Endothelial cell of umbilical vein (primary cell): Measurements from ENCODE around the gene PRPS1L1. TPM values are rescaled to one million over a fixed set of nuclear protein-coding genes. Genes with fewer than 3 reads are reported as not detected.

Source experiments
- BruUV-seq: library from RNA; stranded (reverse); fragments of 400-500 nt; replicated peaks from 2 replicates; lab custom pipeline; 2021; lab: Mats Ljungman, UMichigan
- CTCF ChIA-PET: fragments of 300-600, 350-600 bp; sonication (Branson Sonifier 250); formaldehyde crosslinking; loops from one replicate; lab custom pipeline; 2021; ENCODE audit warnings: antibody characterized with exemption, inconsistent platforms; lab: Charles Lee
- POLR2A ChIA-PET: fragments of 300-600, 350-600 bp; sonication (Branson Sonifier 250); formaldehyde crosslinking; loops from one replicate; lab custom pipeline; 2021; ENCODE audit warnings: antibody characterized with exemption, inconsistent platforms; lab: Charles Lee
- DNase-seq: peaks from one replicate; pipeline ENCODE4 v3.0.0-alpha.2; 2011; ENCODE audit warnings: low read depth, low spot score
- FAIRE-seq: peaks from 2 replicates; lab custom pipeline; 2011; peaks lifted over from hg19 to GRCh38; lab: Jason Lieb, UNC
- H2AFZ ChIP-seq: 2 replicates; pipeline ENCODE4 v1.6.0; 2012; ENCODE audit warnings: low read depth, low read length, control low read depth, inconsistent platforms
- H3K27ac ChIP-seq: 2 replicates; pipeline ENCODE4 v1.5.1; 2011; ENCODE audit warnings: low read depth, mild to moderate bottlenecking, control low read depth, low read length, moderate library complexity; ENCODE audit not compliant: insufficient read depth
- H3K27me3 ChIP-seq, 2 experiments: 2 replicates each; pipeline versions ENCODE4 v1.6.0 to v1.6.1; 2011; ENCODE audit warnings: low read length in 2 of 2, mixed read lengths in 1 of 2; ENCODE audit not compliant: control insufficient read depth in 2 of 2, insufficient read depth in 2 of 2
- H3K36me3 ChIP-seq, 2 experiments: 2 replicates in 1 of 2; 3 replicates in 1 of 2; pipeline ENCODE4 v1.5.1; 2011; ENCODE audit warnings: low read length in 2 of 2, mild to moderate bottlenecking in 1 of 2, moderate library complexity in 1 of 2; ENCODE audit not compliant: control insufficient read depth in 2 of 2, insufficient read depth in 2 of 2; ENCODE audit errors: extremely low read depth in 1 of 2
- H3K4me1 ChIP-seq: 3 replicates; pipeline ENCODE4 v1.5.1; 2011; ENCODE audit warnings: mild to moderate bottlenecking, low read length; ENCODE audit not compliant: control insufficient read depth, insufficient read depth; ENCODE audit errors: extremely low read depth
- H3K4me2 ChIP-seq: 2 replicates; pipeline ENCODE4 v1.6.1; 2011; ENCODE audit warnings: low read length, control low read depth, mixed read lengths; ENCODE audit not compliant: insufficient read depth
- H3K4me3 ChIP-seq, 3 experiments: fragments of 200-600 bp in 1 of 3; sonication (generic), shearing (Covaris generic) in 1 of 3; replicated peaks in 1 of 3; 2 replicates each; pipeline ENCODE4 v1.5.1; 2011 to 2016; ENCODE audit warnings: control low read depth in 3 of 3, low read length in 3 of 3, mild to moderate bottlenecking in 2 of 3, inconsistent platforms in 1 of 3, low read depth in 1 of 3, moderate library complexity in 1 of 3; ENCODE audit not compliant: insufficient read depth in 1 of 3
- H3K79me2 ChIP-seq: 2 replicates; pipeline ENCODE4 v1.6.0; 2012; ENCODE audit warnings: low read length, inconsistent platforms; ENCODE audit not compliant: control insufficient read depth, insufficient read depth
- H3K9ac ChIP-seq: replicated peaks from 2 replicates; pipeline ENCODE3; 2011; ENCODE audit warnings: low read length, control low read depth; ENCODE audit not compliant: insufficient read depth; ENCODE audit errors: extremely low read depth
- H3K9me1 ChIP-seq: replicated peaks from 3 replicates; pipeline ENCODE4 v1.6.0; 2011; ENCODE audit warnings: mild to moderate bottlenecking, low read length; ENCODE audit not compliant: control insufficient read depth, insufficient read depth; ENCODE audit errors: extremely low read depth
- H3K9me3 ChIP-seq: replicated peaks from 2 replicates; pipeline ENCODE4 v1.5.1; 2012; ENCODE audit warnings: low read length, inconsistent platforms; ENCODE audit not compliant: control insufficient read depth, insufficient read depth
- H4K20me1 ChIP-seq: replicated peaks from 2 replicates; pipeline ENCODE3; 2011; ENCODE audit warnings: mild to moderate bottlenecking, low read length; ENCODE audit not compliant: control insufficient read depth, insufficient read depth; ENCODE audit errors: extremely low read depth
- CTCF ChIP-seq, 2 donors: IDR thresholded peaks; 1 replicate in 1 of 2; 2 replicates in 1 of 2; pipeline ENCODE4 v1.5.1; 2011; ENCODE audit warnings: low read length in 2 of 2, mild to moderate bottlenecking in 2 of 2, moderate library complexity in 2 of 2, control low read depth in 1 of 2, inconsistent platforms in 1 of 2, low read depth in 1 of 2; ENCODE audit not compliant: insufficient read depth in 1 of 2; ENCODE audit errors: extremely low read depth in 1 of 2
- EZH2 ChIP-seq: IDR thresholded peaks from 2 replicates; pipeline ENCODE4 v1.6.1; 2012; ENCODE audit warnings: borderline replicate concordance, low read depth, mild to moderate bottlenecking, moderate library complexity, low read length, inconsistent platforms; ENCODE audit not compliant: severe bottlenecking
- FOS ChIP-seq: IDR thresholded peaks from 2 replicates; pipeline ENCODE4 v1.6.1; 2011; ENCODE audit warnings: mild to moderate bottlenecking, low read length, moderate library complexity, borderline replicate concordance; ENCODE audit not compliant: insufficient read depth
- GATA2 ChIP-seq: IDR thresholded peaks from 2 replicates; pipeline ENCODE4 v1.7.0; 2011; ENCODE audit warnings: low read depth, mild to moderate bottlenecking, moderate library complexity, mixed read lengths, low read length; ENCODE audit not compliant: insufficient read length, insufficient read depth
- JUN ChIP-seq: IDR thresholded peaks from 2 replicates; pipeline ENCODE4 v1.6.1; 2011; ENCODE audit warnings: borderline replicate concordance, low read depth; ENCODE audit not compliant: insufficient read length, insufficient read depth
- MAX ChIP-seq: IDR thresholded peaks from 2 replicates; pipeline ENCODE4 v1.6.1; 2011; ENCODE audit not compliant: insufficient read depth, insufficient read length
- MYC ChIP-seq: IDR thresholded peaks from one replicate; pipeline ENCODE4 v1.6.1; 2011; ENCODE audit warnings: mild to moderate bottlenecking, low read depth, low read length
- POLR2A ChIP-seq: IDR thresholded peaks from 2 replicates; pipeline ENCODE4 v1.6.1; 2012; ENCODE audit warnings: low read depth, mild to moderate bottlenecking, control low read depth, low read length
- POLR2AphosphoS5 ChIP-seq: IDR thresholded peaks from 2 replicates; pipeline ENCODE4 v1.6.1; 2012; ENCODE audit warnings: low read depth, mild to moderate bottlenecking, control low read depth, low read length, moderate library complexity; ENCODE audit not compliant: insufficient read depth
- dilution Hi-C: fragments of 300-500 bp; cut with MboI; formaldehyde crosslinking; loops from one replicate; pipeline ENCODE4 v1.15.0; 2019; ENCODE audit warnings: low sequenced_read_pairs; ENCODE audit not compliant: extremely low pct_ligation_motif_present
- intact Hi-C: fragments of 100-400 bp; cut with micrococcal nuclease; formaldehyde crosslinking; loops from one replicate; pipeline ENCODE4 v1.10.0; 2022
- polyA plus RNA-seq, 4 experiments: library from polyadenylated mRNA; depleted of rRNA in 3 of 4; stranded (reverse) in 3 of 4; unstranded in 1 of 4; fragments of >200 nt; gene quantifications; 2 replicates each; pipeline versions ENCODE4 v1.2.1 to v1.2.3, GENCODE V29; 2011 to 2012; ENCODE audit warnings: missing spikeins in 1 of 4
- total RNA-seq: library from RNA; stranded (reverse); gene quantifications from 2 replicates; pipeline ENCODE4 v1.2.3, GENCODE V29; 2021

The PRPS1L1 gene
- total and polyA plus RNA-seq, 2 donors (not counting 3 experiments of a cell fraction or from before 2014, with no cell fraction given): not detected

GRCh38 chr7:18046601-18047000 lies 19.0 kb upstream of the PRPS1L1 start:
- ChIA-PET CTCF (interaction anchor here (0.8 to 1.7 kb wide), 3 partner anchors 8 to 19 kb away, joined by 3 to 4 read pairs (median 3); no protein-coding TSS in a partner anchor), POLR2A (no interaction called here)
- intact Hi-C loops (no loop called here), dilution Hi-C loops (no loop called here)
- no peaks in the 10 kb centered on the region for H3K9me1 ChIP-seq
- FAIRE-seq (no peak), DNase-seq (no peak)
- no peaks in the 10 kb centered on the region for H3K79me2 ChIP-seq
- no peaks in the 10 kb centered on the region for H3K9me3 ChIP-seq
- H3K27ac ChIP-seq: no peak overlapping the region
- H2AFZ ChIP-seq: no peak overlapping the region
- H3K4me2 ChIP-seq: no peak overlapping the region
- no peaks in the 10 kb centered on the region for H3K4me1 ChIP-seq
- no TSS peak for BruUV-seq
- H3K9ac ChIP-seq: no peak overlapping the region
- TF ChIP-seq JUN (no peak), EZH2 (no peak), POLR2A (no peak), POLR2AphosphoS5 (no peak), CTCF (IDR thresholded peaks at IDR 0.05; ENCODE audit: extremely low read depth in 1 of 2, insufficient read depth in 1 of 2, low read depth in 1 of 2, low read length in 2 of 2) (no peak), GATA2 (no peak), MYC (no peak), FOS (no peak), MAX (no peak)
- no peak overlapping the region for H3K4me3 ChIP-seq
- no peaks in the 10 kb centered on the region for H3K27me3 ChIP-seq
- no peaks in the 10 kb centered on the region for H3K36me3 ChIP-seq
- H4K20me1 ChIP-seq: no peaks in the 10 kb centered on the region
